ENCODE data around the gene KDR.

DNA sequence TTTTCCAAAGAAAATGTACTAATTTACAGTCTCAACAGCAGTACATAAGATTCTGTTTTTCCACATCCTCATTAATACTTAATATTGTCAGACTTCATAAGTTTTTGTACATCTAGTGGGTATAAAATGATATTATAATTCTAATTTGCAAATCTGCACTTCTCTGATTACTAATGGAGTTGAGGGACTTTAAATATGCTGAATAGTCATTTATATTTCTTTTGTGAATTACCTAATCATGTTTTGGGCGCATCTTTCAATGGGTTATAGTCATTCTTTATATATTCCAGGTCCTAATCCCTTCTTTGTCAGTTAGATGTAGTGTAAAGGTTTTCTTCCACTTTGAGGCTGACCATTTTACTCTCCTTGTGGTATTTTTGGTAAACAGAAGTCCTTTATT, 96.1 kb downstream of the KDR start:
- no peak for TF ChIP-seq POLR2A (IDR thresholded peaks at IDR 0.05)
- TF ChIP-seq, protein P1, sequence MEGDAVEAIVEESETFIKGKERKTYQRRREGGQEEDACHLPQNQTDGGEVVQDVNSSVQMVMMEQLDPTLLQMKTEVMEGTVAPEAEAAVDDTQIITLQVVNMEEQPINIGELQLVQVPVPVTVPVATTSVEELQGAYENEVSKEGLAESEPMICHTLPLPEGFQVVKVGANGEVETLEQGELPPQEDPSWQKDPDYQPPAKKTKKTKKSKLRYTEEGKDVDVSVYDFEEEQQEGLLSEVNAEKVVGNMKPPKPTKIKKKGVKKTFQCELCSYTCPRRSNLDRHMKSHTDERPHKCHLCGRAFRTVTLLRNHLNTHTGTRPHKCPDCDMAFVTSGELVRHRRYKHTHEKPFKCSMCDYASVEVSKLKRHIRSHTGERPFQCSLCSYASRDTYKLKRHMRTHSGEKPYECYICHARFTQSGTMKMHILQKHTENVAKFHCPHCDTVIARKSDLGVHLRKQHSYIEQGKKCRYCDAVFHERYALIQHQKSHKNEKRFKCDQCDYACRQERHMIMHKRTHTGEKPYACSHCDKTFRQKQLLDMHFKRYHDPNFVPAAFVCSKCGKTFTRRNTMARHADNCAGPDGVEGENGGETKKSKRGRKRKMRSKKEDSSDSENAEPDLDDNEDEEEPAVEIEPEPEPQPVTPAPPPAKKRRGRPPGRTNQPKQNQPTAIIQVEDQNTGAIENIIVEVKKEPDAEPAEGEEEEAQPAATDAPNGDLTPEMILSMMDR (IDR thresholded peaks at IDR 0.05) = no peak

Measured in heart left ventricle (tissue), 13 donors.